Effector CD8-positive, alpha-beta T cell (primary cell): ENCODE results near the gene EVPLL.
A peak's percentile ranks its signal among the peaks of the same experiment; 100 is the strongest.
"Not testable (repeated sequence)": the region's sequence is repeated elsewhere in the genome, so short reads cannot be mapped to it uniquely, and the experiment has no call there.

Source experiments
- DNase-seq: peaks from one replicate; lab custom pipeline; 2025; lab: John Stamatoyannopoulos, UW
- total RNA-seq, 4 experiments: gene quantifications; one replicate each; lab custom pipeline; 2026; lab: John Stamatoyannopoulos, UW

Gene EVPLL
- 0 reads per million in 4 experiments for total RNA-seq

DNA sequence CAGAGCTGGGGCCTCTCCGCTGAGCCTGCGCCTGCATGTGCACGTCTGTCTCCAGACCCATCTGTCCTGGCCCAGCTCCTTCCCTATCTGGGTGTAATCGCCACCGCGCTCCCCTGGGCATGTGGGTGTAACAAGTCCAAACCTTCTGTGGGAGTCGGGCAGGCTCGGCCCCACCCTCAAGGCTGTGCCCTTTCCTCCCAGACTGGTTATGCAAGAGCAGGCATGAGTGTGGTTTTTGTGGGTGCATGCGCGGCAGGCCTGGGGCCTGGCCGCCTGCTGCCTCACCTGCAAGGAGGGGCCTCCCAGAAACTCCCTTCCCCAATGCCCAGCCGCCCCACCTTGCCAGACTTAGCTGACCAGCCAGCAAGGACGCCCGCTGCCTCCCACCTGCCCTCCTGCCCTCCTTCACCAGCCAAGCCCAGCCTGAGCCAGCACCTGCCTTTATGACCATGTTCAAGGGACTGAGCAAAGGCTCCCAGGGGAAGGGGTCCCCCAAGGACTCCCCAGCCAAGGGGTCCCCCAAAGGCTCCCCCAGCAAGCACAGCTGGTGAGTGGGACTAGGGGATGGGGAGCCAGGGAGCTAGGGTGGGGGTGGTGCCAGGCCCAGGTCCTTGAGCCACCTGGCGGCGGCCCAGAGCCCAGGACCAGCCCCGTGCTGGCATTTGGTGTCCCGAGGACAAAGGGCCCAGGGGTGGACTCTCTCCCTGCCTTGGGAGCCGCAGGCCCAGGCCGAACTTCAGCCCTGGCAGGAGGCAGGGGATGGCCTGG, at the start of gene EVPLL:
Gene EVPLL (plus strand): TSS at position 342 of the 768 bp plus-strand sequence. CDS start 3,160 bp downstream, outside the sequence.
- no peak for DNase-seq

DNA sequence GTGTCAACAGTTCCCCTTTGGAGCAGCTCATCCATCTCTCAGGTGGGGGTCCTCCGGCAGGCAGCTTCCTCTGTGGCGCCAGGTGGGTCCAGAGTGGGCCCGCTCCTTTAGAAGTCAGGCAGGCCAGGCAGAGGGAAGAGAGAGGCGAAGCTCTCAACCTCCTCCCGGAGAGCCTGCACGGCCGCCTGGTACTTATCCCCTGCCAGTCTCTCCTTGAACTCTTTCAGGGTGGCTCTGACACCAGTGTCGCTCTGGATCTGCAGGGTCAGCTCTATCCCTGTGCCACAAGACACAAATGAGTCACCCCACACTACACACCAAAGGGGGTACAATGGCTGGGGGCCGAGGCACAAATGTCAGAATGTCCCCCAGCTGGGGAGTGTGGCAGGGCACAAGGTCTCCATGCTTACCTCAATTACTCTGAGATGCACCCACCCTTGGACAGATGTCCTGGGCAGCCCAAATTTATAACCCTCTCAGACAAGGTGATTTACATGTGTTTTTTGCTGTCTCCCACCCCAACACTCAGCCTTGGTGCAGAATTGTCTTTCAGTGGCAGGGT, 48.9 kb upstream of the EVPLL start:
- DNase-seq = no peak

DNA sequence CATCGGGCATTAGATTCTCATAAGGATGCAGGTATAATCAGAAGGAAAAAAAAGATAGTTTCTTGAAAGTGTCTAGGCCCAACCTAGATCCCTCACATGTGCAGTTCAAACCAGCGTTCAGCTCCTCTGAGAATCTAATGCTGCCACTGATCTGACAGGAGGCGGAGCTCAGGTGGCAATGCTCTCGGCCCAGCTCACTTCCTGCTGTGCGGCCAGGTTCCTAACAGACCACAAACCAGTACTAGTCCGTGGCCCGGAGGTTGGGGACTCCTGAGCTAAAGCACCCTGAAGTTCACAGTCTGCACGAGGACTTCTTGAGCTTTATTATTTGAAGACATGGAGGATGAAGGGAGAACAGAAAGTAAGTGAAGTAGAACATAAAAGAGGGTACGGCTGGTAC, 45.7 kb upstream of the EVPLL start:
- no peak for DNase-seq

DNA sequence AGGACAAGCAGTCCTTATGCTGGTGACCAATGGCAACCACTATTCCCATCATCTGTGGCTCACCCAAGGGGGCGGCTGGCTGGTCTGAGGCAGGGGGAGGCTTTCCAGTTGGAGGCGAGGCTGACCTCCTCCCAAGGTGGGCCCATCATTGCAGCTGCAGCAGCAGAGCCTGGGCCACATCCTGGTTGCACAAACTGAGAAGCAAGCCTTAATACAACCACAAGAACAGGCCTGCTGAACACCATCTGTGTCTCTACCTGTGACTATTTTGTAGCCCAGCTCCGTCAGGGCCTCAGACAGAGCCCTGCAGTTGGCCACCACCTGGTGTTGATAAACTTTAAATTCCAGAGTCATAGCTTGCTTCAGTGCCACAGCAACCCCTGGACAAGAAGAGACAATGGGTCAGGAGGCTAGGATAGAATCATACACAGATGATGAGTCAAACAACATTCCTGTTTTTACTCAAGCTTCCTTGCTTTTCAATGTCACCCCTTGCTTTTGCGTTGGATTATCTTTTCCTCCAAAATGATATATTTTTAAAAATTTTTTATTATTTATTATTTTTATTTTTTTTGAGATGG, 44.6 kb upstream of the EVPLL start:
- no peak for DNase-seq

DNA sequence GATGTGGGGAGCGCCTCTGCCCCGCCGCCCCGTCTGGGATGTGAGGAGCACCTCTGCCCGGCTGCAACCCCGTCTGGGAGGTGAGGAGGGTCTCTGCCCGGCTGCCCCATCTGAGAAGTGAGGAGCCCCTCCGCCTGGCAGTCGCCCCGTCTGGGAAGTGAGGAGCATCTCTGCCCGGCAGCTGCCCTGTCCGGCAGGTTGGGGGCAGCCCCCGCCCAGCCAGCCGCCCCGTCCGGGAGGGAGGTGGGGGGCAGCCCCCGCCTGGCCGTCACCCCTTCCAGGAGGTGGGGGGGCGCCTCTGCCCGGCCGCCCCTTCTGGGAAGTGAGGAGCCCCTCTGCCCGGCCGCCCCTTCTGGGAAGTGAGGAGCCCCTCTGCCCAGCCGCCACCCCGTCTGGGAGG, 39.4 kb upstream of the EVPLL start:
- DNase-seq = not testable (repeated sequence)

DNA sequence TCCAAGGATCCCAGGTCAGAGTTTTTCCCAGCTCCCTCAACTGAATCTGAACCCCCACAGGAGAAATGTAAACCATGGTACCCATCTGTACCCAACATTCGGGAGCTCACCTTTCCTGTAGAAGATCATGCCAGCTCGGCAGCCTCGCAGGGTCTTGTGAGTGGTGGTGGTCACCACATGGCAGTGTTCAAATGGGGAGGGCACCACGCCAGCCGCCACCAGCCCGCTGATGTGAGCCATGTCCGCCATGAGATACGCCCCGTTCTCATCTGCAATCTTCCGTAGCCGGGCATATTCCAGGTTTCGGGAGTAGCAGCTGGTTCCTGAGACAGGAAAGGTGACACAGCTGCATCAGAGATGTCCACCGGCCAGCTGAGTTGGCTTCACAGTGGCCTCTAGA, 37.6 kb upstream of the EVPLL start:
- no peak for DNase-seq

DNA sequence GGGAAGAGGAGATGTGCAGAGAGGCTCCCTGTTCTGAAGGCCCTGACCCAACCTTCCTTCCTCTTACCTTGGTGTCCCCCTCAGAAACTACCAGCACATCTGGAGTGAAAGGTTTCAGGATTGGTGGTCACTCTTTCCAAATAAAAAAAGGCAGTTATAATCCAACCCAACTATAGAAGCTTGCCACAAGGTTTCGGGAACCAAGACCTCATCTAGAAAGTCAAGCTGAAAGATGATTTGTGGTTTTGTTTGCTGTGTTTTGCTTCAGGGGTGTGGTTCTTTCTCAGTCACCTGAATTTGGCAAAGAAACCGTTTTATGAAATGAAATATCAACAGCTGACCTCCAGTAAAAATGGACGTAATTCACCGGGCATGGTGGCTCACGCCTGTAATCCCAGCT, 33.6 kb upstream of the EVPLL start:
- DNase-seq = no peak

DNA sequence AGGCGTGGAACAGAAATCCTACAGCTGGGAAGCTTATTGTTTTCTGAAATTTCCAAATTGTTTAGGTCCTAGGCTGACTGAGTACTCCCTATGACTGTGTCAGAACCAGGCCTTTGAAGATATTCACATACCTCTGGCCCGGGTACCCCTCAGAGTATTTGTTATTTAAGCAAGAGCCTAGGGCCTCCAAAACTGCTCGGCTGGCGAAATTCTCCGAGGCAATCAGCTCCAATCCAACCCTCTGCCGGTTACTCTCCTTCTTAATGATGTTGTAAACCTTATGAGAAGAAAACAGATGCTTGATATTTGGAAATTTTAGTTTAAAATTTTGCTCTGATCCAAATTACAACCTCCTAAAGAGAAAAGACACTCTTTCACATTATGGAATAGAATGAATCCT, 24.0 kb upstream of the EVPLL start:
- DNase-seq = no peak

DNA sequence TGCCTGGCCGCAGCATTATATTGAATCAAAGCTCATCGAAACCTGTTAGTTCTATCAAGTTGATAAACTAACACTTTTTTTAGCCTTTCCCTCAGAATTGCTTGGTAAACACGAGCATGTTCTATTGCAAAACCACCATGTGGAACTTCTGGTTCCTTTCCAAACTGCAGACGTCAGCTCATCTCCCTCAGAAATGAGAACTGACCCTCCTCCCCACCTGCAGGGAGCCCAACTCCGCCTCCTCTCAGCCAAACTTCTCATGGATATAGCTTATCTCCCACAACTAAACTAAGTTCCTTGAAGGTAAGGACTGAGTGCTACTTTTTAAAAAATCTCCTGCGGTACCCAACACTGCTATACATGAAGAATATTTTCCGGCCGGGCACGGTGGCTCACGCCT, 21.0 kb upstream of the EVPLL start:
- no peak for DNase-seq

DNA sequence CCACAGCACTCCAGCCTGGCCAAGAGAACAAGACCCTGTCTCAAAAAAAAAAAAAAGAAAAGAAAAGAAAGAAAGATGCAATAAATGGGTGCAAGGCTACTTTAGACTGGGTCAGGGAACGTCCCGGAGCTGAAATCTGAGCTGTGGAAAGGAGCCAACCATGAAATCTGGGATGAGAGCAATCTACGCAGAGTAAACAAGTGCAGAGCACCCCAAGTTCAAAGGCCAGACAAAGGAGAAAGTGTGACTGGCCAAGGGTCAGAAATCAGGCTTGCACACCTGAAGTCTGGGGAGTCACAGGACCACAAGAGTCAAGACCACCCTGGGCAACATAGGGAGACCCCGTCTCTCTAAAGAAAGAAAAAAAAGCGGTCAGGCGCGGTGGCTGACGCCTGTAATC, 17.1 kb upstream of the EVPLL start:
- DNase-seq = no peak

DNA sequence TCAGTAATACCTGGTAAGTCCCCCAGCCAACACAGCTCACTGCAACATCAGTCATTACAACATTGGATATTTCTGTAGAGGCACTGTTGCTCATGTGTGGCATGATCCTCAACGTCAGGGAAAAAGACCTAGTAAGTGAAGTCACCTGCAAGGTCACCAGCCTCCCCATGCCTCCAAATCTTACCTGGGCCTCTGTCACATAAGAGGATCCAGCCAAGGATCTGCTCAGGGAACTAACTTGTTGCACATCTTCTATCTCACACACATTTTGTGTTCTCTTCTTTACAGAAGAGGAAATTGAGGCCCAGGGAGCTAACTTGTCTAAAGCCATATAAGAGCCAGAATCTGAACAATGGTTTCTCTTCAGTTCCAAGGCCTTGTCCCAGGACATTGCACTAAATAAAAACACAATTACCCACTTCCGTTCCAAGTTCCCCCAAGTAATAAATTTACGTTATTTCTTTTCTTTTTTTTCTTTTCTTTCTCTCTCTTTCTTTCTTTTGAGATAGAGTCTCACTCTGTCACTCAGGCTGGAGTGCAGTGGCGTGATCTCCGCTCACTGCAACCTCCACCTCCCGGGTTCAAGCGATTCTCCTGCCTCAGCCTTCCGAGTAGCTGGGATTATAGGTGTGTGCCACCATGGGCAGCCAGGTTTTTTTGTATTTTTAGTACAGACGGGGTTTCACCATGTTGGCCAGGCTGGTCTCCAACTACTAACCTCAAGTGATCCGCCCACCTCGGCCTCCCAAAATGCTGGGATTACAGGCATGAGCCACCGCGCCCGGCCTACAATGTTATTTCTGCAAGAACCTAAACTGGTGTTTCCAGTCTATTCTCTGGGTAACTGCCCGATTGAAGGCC, 15.5 kb upstream of the EVPLL start:
- no peak for DNase-seq

DNA sequence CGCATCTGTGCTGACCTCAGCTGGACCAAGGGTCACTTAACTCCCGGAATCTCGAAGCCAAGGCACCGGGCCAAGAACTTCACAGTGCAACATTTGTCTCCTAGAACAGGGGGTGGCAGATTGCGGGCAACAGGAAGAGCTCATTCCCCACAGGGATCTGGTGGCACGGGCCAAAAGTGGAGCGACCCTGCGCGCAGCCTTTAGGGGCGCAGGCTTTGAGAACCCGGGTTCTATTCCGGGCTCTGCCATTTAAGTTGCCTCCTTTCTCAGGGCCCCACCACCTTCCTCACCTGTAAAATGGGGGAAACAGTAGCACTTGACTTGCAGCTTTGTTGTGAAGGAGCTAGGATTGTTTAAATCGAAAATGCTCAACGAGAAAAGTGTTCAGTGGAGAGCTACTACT, 14.9 kb upstream of the EVPLL start:
- no peak for DNase-seq

DNA sequence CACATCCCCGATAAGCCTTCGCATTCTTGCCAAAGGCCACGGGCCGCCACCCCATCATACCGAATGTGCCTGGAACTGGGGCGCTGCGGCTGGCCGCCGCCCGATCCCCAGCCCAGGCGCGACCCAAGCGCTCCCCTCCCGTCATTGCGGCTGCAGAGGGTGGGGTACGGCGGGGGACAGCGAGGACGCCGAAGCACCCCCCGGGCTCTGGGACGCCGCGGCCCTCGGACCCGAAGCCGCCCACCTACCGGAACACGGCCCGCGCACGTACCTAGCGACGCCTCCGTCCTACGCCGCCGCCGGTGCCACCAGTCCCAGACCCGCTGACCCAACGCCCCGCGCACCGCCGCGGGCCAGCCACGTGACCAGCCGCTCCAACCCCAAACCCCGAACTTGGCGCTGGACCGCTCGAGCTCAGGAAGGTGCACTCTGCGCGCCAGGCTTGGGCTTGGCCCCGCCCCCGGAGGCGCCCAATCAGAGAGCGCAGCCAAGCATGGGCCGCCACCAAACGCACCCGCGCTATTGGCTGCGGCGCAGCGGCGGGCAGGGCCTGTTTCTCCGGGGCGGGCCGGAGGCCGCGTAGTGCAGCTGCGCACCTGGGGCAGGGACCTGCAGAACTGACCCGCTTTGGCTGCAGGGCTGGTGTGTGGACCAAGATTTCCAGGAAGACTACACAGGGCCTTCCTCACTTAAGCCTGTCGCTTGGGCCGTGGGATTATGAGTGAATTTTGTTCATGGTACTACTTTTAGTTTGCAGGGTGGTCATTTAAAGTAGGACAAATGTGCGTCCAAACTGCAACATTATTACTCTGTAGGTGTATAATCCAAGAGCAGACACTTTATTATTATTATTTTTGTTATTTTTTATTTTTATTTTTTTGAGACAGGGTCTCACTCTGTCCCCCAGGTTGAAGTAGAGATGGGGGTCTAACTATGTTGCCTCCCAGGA, 14.2 kb upstream of the EVPLL start, which contains the start of gene SHMT1:
Gene SHMT1 (minus strand): TSS at position 450 of the 949 bp plus-strand sequence. CDS start 7,569 bp downstream, outside the sequence.
- peak; percentile 86 for DNase-seq

DNA sequence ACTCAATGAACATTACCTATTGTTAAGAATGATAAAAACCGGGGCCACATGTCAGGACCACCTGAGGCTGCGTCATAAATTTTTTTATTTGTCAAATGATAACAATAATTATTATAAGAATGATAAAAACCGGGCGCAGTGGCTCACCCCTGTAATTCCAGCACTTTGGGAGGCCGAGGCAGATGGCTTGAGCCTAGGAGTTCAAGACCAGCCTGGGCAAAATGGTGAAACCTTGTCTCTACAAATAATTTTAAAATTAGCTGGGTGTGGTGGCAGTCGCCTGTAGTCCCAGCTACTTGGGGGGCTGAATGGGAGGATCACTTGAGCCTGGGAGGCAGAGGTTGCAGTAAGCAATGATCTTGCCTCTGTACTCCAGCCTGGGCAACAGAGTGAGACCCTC, 13.4 kb upstream of the EVPLL start:
- DNase-seq = no peak

DNA sequence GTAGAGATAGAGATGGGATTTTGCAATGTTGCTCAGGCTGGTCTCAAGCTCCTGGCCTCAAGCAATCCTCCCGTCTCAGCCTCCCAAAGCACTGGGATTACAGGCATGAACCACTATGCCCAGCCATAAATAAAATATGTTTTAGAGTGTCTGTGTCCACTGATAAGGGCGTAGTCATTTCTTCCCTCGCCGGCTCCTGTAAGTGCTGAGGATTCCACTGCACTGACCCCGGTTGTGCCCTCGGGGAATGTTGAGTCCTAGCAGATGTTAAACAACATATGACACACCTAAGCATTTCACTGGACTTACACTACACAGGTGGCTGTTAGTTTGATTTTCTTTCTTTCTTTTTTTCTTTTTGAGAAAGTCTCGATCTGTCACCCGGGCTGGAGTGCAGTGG, 8.6 kb upstream of the EVPLL start:
- DNase-seq = no peak

DNA sequence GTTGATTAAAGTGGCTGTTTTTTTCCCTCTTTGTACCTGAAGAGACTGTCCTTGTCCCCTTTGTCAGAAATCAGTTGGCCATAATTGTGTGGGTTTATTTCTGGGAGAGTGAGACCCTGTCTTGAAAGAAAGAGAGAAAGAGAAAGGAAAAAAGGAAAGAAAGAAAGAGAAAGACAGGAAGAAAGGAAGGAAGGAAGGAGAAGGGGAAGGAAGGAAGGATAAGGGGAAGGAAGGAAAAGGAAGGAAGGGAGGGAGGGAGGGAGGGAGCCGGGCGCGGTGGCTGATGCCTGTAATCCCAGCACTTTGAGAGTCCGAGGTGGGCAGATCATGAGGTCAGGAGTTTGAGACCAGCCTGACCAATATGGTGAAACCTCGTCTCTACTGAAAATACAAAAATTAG, 6.8 kb upstream of the EVPLL start:
- DNase-seq = no peak

DNA sequence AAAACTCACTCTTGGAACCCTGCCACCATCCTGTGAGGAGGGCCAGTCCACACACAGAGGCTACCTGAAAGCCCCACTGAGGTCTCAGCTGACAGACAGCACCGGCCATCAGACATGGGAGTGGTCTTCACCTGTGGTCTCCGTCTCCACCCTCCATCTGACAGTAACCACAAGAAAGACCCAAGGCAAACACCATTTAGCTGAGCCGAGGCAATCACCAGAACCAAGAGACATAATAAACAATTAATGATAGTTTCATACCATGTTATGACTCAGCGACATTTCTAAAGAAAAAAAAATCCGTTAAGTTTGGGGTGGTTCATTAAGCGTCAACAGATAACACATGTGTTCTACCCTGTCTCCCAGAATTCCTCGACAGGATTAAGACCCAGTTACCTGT, 6.1 kb upstream of the EVPLL start:
- DNase-seq = no peak

DNA sequence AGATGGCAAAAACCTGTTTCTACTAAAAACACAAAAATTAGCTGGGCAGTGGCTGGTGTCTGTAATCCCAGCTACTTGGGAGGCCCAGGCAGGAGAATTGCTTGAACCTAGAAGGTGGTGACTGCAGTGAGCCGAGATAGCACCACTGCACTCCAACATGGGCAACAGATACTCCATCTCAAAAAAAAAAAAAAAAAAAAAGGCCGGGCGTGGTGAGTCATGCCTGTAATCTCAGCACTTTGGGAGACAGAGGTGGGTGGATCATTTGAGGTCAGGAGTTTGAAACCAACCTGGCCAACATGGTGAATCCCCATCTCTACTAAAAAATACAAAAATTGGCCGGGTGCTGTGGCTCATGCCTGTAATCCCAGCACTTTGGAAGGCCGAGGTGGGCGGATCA, 4.4 kb upstream of the EVPLL start:
- not testable (repeated sequence) for DNase-seq

DNA sequence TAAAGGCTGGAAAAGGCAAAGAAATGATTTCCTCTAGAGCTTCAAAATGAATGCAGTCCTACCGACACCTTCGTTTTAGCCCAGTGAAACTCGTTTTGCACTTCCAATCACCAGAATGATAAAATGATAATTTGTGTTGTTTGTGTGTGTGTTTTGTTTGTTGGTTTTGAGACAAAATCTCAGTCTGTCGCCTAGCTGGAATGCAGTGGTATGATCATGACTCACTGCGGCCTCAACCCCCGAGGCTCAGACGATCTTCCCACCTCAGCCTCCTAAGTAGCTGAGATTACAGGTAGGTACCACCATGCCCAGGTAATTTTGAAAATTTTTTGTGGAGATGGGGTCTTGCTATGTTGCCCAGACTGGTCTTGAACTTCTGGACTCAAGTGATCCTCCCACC, 3.4 kb upstream of the EVPLL start:
- DNase-seq = no peak

DNA sequence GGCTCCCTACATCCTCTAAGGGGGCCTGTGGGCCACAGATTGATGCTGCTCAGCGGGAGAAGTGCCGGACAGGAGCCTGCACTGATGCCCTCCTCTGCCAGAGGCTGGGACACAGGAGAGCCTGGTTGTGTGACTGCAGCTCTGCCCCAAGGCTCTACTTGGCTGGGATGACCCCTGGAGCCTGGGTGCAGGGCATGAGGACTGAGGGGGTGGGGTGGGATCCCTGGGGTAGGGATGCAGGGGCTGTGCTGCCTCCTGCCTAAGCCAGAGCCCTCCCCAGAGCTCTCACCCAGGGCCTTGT, 577 bp downstream of the EVPLL start:
- no peak for DNase-seq

DNA sequence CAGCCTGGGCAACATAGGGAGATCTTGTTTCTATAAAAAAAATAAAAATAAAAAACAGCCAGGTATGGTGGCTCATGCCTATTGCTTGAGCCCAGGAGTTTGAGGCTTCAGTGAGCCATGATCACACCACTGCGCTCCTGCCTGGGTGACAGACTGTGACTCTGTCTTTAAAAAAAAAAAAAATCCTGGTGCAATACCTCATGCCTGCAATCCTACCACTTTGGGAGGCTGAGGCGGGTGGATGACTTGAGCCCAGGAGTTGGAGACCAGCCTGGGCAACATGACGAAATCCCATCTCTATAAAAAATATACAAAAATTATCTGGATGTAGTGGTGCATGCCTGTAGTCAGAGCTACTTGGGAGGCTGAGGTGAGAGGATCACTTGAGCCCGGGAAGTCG, 1.0 kb downstream of the EVPLL start:
- DNase-seq = not testable (repeated sequence)
